HG02588 (cell line): ENCODE results near the gene CYB5R3.
"Not testable (repeated sequence)": the region's sequence is repeated elsewhere in the genome, so short reads cannot be mapped to it uniquely, and the experiment has no call there.

Experiments
- ATAC-seq: cut with Tn5 transposase; IDR thresholded peaks from one replicate; pipeline ENCODE4 v1.9.1; 2021; ENCODE audit warnings: mild to moderate bottlenecking, moderate library complexity; ENCODE audit not compliant: unreplicated experiment

The CYB5R3 gene

DNA sequence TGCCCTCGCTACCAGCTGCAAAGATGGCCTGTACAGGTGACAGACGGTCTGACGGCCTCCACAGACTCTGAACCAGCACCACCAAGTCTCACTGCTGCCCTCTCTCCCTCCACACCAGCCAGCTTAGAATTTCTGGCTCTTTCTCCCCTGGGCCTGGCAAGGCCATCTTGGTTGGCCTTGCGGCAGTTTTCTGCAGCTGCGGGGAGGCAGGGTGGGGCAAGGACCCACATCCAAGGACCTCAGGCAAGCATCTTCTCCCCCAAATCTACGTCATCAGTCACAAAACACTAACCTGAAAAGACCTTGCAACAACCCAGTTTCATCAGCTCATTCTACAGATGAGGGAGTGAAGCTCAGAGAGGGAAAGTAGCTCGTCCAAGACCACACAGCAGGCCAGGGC is 22.8 kb downstream of the CYB5R3 start:
- ATAC-seq: no peak

DNA sequence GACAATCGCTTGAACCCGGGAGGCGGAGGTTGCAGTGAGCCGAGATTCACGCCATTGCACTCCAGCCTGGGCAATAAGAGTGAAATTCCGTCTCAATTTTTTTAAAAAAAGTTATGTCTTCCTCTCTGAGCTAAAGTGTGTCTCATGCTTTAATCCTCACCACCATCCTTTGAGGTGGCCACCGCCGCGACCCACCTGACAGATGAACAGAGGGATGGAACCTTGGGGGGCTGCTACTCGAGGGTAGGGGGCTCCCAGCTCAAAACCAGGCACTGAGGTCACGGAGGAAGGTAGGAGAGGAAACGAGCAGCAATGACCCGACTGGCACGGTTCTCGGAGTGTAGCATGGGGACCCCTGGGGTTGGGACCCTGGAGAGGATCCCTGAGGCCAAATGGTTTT is 23.8 kb downstream of the CYB5R3 start:
- ATAC-seq: no peak

DNA sequence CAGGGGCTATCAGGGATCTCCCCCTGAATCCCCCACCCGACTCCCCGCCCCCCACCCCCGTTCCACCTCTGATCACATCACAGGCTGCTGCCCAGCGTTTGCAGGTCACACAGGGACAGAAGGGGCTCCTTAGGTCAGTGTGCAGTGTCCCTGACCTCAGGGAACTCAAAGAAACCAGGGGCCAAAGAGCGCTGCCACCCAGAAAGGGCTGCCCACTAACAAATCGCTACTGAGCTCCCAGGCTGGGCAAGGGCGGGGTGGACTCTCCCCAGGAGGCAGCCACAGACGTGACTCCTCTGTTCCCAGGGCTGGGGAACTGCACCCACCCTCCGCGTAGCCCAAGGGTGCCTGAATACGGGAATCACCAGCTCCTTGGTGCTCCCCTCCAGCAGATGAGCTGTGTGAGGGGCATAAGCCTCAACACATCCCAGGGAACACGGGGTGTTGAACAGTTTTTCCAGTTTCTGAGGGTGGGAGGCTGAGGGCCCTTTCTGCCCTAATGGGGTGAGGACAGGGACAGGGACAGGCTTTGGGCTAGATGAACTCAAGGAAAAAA is 24.6 kb downstream of the CYB5R3 start:
- ATAC-seq: no peak

DNA sequence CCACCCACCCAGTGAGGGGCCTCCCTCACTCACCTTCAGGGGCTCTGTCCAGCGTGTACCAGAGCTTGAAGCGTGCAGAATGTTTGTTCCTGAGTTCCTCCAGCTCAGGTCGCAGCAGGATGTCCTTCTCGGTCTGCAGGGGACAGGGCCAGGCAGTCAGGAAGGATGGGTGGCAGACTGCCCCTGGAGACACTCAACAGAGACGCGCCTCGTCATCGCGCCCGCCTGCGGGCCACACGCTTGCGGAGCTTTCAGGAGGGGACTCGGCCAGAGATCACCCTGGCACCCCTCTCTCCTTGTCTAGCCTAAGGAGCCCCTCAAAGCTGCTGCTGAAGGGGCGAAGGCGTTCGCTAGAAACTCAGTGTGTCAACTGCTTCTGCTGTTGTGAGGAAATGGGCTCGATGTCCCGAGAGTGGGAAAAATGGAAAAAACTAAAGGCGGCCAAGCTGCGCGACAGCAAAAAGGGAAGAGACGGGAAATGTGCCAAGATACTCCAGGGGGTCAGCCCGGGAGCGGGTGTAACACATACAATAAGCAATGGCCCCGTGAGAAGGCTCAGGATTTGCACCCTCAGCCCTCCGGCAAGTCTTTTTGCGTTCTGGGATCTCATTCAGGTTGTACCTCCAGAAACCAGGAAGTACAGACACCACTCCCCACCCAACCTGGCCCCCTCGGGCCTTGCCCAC is 25.3 kb downstream of the CYB5R3 start:
- ATAC-seq: no peak

DNA sequence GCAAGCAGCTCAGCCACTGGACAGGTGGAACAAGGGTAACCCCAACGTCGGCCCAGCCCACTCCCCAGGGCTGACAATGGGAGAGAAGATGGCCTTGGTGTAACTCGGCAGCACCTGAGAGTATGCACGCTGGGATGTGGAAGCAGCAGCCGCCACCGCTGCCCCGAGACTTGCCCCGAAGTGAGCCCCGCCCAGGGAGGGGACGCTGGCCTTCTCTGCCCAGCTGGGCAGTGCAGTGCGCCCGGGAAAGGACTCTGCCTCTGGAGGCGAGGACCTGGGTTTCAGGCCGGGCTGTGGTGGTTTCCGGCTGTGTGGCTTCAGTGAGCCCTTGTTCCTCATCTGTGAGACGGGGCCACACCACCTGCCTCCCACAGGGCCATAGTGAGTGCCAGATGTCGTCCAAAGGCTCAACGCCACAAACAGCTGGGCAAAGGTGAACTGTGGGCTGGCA is 25.9 kb downstream of the CYB5R3 start:
- no peak for ATAC-seq

DNA sequence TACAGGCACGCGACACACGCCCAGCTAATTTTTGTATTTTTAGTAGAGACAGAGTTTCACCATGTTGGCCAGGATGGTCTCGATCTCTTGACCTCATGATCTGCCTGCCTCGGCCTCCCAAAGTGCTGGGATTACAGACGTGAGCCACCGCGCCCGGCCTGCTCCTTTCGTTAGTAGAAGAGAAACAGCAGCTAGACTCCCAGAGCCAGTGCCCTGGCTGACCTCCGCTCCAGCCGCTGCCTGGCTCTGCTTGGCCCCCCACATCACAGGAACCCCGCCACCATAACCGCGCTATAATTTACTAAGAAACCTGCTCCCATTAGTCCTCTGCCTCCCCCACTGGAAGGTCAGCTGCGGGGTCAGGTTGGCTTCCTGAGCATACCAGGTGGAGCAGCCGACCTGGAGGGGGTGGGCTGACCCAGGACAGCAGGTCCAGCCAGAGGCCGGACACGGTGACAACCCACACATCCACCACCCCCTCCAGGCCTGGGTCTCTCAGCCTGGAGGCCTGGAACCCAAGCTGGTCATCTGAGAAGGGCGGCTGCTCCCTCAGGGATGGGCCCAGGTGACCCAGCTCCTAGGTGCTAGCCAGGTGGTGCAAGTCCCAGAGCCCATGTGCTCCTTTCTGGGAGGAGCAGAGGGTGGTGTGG is 27.0 kb downstream of the CYB5R3 start:
- no peak for ATAC-seq

DNA sequence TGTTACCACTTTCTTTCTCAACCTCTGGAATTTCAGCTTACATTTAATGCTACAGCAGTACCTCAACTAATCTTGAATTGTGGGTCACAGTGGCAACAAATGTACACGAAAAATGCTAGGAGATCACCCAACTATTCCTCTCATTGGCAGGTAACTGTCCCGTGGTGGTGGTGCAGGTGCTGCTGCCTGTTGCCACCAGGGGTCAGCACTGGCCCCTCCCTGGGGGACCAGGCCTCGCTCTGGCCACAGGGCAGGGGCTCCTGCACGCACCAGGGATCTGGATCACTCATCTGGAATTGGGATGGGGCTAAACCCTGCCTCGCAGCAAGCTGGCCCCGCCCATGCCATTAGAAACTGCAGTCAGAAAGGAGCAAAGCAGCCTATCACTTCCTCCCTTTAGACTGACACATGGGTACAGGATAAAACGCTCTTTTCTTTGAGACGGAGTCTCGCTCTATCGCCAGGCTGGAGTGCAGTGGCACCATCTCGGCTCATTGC is 27.6 kb downstream of the CYB5R3 start:
- ATAC-seq: no peak

DNA sequence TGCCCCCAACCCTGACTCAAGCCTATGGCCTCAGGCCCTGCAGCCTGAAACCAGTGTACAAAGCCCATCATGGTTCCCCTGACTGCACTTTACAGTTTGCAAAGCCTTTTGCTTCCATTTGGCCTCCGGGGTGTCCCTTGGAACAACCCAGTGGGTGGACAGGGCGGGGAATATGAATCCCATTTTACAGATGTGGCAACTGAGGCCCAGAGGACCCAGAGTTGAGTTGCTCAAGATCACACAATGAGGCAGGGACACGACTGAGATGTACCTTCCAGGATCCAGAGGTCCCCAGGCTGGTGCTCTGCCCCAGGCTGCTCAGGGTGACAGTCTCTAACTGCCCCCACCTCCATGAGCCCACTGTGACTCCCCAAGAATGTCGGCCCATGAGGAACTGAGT is 29.1 kb downstream of the CYB5R3 start:
- no peak for ATAC-seq

DNA sequence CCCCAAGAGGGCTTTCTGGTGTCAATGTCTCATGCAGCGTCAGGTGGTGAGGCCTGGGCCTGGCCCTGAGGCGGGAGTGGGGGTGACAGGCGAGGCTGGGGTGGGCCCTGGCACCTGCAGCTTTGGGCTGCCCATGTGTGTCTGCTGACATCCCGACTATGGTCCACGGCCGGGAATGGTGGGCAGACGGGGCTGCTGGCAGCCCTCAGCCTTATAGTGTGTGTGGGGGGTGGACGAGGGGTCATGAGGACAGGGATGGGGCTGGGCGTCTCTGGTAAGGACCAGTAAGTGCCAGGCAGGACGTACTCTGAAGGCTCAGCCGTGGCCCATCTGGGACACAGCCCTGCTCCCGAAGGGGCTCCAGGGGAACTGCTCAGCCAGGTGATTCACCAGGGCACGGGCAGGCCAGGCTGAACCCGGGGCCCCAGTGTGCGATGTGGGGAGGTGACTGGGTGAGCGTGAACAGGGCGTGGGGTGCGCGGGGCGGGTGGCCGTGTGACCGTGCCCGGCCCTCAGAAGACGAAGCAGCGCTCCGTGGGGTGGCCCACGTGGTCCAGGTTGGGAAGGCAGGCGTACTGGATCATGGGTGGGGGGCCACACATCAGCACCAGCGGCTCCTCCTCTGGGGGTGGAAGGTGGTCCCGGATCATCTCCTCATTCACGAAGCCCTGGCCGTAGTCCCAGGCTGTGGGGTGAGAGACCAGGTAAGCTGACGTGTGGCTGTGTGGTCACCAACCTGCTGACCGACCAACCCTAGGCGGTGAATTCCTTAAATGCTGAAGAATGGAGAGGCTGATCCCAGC is 29.7 kb downstream of the CYB5R3 start:
- ATAC-seq: no peak

DNA sequence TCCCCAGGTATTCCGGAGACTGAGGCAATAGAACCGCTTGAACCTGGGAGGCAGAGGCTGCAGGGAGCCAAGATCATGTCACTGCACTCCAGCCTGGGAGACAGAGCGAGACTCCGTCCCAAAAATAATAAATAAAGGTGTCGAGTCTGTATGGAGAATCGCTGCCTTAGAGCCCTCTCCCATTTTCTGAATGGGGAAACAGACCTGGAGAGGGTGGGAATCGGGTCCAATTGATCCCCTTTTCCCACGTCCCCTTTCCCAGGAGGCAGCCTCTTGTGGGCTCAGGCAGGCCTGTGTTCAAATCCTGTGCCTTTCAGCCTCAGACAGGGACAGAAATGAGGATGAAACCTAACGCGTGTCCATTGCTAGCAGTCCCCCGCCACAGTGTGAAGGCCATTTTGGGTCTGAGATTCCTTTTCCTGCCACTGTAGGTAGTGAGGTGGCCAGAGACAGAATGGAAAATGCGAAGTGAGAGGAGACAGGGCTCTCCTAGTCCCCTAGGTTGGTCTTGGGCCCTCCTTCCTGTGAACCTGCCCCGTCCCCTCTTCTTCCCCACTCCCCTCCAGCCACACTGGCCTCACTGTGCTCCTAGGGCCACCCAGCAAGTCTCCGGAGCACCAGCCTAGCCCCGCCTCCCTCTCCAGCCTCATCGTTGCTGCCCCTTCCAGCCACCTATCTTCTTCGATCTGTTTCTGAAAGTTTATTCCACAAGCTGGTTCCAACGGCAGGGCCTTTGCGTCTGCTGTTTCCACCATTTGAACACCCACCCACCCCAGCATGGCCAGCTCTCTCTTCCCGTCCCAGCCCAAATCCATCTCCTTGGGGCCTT is 31.8 kb downstream of the CYB5R3 start:
- no peak for ATAC-seq

DNA sequence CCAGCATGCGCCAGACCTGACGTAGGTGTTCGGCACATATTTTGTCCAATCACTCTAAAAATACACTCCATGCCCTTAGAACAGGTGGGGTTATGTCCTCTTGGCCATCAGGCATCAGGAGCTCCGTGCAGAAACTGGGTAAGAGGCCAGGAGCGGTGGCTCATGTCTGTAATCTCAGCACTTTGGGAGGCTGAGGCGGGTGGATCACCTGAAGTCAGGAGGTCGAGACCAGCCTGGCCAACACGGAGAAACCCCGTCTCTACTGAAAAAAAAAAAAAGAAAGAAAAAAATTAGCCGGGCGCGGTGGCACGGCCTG is 33.4 kb downstream of the CYB5R3 start:
- not testable (repeated sequence) for ATAC-seq

DNA sequence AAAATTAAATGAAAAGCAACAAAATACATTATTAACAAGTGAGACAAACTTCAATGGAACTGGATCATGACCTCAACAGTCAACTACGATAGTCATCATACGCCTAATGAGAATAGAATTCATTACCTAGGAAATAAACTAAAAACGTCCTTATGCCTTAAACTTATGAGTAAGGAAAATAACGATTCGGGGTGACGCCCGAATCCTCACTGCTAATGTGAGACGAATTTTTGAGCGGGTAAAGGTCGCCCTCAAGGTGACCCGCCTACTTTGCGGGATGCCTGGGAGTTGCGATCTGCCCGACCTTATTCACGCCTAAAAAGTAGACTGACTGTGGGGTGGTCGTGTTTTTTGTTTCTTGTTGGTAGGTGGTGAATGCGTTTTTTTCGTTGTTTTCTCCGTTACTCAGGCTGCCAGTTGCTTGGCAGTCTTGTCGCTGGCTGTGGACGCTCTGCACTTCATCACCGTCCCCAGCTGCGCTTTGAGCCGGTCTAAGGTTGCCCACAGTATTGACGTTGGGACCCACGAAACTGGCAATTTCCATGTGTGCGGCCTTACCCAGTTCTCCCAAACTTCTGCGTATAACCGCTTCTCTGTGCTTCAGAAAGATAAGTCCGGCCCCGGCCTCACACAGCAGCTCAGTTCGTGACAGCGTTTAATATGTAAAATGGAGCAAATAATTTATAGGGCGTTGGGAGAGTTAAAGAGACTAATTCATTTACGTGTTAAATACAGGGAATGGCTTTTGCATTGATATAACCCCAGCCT is 33.9 kb downstream of the CYB5R3 start:
- ATAC-seq: peak; percentile 47

DNA sequence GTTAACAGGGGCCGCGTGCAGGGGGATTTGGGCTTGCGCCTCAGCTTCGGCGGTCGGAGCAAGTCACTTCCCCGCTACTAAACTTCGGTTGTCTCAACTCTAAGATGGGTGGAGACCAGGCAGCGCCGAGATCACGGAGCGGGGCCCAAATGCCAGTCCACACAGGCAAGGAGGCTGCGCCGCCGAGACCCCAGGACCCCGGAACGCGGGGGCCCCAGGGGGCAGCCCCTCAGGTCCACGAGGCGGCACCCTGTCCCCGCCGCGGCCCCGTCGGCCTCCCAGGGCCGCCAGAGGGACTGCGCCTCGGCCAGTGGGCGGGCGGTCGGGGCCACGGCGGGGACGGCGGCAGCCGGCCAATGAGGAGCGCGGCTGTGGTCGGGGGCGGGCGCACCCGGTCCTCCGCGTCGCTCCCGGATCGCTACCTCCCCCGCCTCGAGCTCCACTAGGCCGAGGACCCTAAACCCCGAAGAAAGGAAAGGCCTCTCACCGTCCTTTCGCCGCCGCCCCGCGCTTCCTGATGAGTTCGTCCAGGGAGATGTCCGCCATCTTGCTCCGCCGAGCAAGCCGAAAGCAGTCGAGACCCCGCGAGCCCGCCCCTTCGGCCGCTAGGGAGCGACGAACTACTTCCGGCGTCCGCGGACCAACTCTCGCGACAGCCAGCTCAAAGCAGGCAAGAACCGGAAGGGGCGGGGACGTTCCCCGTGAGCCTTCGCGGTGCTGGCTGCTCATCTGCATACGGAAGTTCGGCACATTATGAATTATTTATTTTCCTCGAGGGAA is 34.7 kb downstream of the CYB5R3 start, which contains the start of gene POLDIP3:
Gene POLDIP3, minus strand, starts transcription at position 572 of the 780 bp plus-strand sequence. Its CDS starts 26 bp downstream, at position 546.
- peak; percentile 65 for ATAC-seq

DNA sequence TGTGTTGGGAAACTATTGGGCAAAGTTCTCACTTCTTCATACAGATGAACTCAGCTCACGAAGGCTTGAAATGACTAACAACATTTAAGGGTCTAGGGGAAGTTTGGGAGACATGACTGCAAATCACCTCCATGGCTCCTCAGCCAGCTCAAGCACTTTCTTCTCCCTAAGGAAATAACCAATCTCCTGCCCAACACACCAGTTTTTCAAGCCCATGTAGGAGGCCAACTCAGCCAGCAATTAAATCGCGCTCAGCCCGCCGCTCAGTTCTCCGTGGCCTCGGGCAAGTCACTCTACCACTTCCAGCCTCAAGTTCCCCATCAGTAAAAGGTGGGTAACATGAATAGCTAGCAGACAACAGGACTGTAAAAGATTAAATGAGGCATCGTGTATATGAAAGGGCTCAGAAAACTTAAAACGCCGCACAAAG is 35.3 kb downstream of the CYB5R3 start:
- ATAC-seq: no peak

DNA sequence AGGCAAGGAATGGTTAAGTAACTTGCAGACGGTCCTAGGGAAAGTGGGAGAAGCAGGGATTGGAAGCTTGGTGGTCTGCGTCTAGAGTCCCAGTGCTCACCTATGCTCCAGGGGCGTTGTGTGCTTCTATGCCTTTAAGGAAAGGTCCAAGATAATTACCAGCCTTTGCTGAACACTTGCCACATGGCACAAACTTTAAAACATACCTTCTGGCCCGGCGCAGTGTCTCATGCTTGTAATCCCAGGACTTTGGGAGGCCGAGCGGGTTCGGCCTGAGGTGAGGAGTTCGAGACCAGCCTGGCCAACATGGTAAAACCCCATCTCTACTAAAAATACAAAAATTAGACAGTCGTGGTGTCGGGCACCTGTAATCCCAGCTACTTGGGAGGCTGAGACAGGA is 36.9 kb downstream of the CYB5R3 start:
- no peak for ATAC-seq

DNA sequence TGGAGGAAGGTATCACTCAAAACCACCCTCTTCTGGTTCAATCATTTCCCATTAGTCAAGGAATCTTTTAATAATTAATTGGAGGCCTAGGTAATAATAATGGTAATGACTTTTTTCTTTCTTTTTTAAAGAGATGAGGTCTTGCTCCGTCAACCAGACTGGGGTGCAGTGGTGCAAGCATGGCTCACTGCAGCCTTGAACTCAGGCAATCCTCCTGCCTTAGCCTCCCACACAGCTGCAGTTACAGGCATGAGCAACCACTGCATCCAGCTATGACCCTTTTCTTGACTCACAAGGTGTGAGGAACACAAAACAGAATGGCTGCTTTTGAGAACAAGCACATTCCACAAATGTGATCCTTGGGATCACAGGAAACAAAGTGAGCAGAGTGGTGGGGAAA is 38.1 kb downstream of the CYB5R3 start:
- no peak for ATAC-seq

DNA sequence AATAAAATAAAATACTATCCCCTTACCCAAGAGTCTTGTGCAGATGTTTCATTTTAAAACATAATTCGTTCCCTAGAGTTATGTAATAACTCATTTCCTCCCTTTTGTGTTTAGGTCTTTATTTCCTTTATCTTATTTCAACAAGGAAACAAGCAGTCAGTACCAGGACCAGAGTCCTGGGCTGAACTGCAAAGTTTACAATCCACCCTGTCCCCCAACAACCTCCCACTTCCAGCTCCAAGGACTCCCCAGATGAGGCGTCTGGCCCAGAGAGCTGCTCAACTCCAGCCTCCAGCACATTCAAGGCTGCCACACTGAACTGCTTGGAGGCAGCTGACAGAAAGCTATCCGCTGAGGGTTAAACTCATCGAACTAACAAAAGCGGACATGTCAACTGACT is 39.0 kb downstream of the CYB5R3 start:
- no peak for ATAC-seq

DNA sequence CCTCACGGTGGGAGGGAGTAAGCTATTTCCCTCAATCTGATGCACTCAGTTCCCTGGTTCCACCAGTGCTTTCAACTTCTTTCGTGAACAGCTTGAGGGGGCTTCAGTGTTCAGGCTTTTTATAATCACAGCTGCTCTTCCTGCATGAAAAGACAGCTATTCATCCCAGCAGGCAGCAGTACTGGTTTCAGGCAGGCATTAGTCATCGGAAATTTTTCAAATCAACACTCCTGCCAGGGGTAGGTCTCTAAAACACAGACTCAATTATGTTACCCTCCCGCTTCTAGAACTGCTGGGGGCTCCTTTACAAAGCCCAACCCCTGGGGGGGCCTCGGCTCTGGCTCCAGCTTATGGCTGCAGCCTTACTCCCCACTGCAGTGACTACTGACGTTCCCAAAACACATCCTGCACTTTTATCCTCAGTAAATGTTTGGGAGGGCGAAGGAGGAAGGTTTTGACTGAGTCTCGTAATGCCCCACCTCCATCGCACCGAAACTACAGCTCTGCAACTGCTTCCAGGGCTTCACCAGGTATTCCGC is 40.3 kb downstream of the CYB5R3 start:
- ATAC-seq: no peak
